ENCODE measurements around the gene TAB2. TPM values are rescaled to one million over a fixed set of nuclear protein-coding genes. Genes with fewer than 3 reads are reported as not detected.

TAB2 gene
- total RNA-seq, 1 experiment from 2014 or later, result 56.2 TPM

- Histone ChIP-seq H3K79me1 (ENCODE audit: insufficient read depth, low read depth, low read length, poor library complexity, severe bottlenecking) (peaks cover 2% of the 10 kb centered on the region), H3K27ac (ENCODE audit: insufficient read length, low read depth, low read length) (no peak overlapping the region), H3K4me1 (ENCODE audit: insufficient read depth, low read length) (no peaks in the 10 kb centered on the region), H3K9me3 (ENCODE audit: control insufficient read depth, low read depth, low read length) (no peaks in the 10 kb centered on the region), H3K23ac (ENCODE audit: insufficient read length, low read depth, low read length) (no peak overlapping the region), H2AFZ (ENCODE audit: low read length) (no peak overlapping the region), H2BK15ac (ENCODE audit: low read depth, low read length) (no peak overlapping the region), H3K79me2 (ENCODE audit: insufficient read depth, low read length) (peaks cover 20% of the 10 kb centered on the region; the same call in 1 of the 2 replicates), H2BK20ac (ENCODE audit: low read depth, low read length, poor library complexity, severe bottlenecking) (no peak overlapping the region), H3K56ac (ENCODE audit: insufficient read length, low read depth, low read length) (no peak overlapping the region), H2BK120ac (ENCODE audit: low read depth, low read length, poor library complexity, severe bottlenecking) (no peak overlapping the region), H3K27me3 (ENCODE audit: insufficient read depth, low read length) (no peaks in the 10 kb centered on the region), H2BK12ac (ENCODE audit: insufficient read length, low read depth, low read length) (no peak overlapping the region), H3K18ac (ENCODE audit: insufficient read length, low read depth, low read length) (no peak overlapping the region), H4K20me1 (ENCODE audit: control insufficient read depth, insufficient read depth, insufficient read length) (no peaks in the 10 kb centered on the region), H3K14ac (ENCODE audit: insufficient read depth, low read length) (no peak overlapping the region), H3K9ac (ENCODE audit: extremely low read depth, insufficient read length, low read length) (peak overlapping the region; percentile 60), H4K8ac (replicated peaks; ENCODE audit: insufficient read length, low read depth, low read length) (no peak overlapping the region), H3T11ph (ENCODE audit: low read length) (no peak overlapping the region), H3K4ac (ENCODE audit: low read depth, low read length) (no peak overlapping the region), H3K23me2 (ENCODE audit: insufficient read length, low read depth, low read length, poor library complexity, severe bottlenecking) (peaks cover 7% of the 10 kb centered on the region), H3K4me2 (ENCODE audit: insufficient read depth, insufficient read length, low read length) (peak overlapping the region; percentile 32), H4K91ac (ENCODE audit: insufficient read length, low read depth, low read length) (no peak overlapping the region), H2BK5ac (ENCODE audit: insufficient read length, low read length) (no peak overlapping the region), H4K5ac (ENCODE audit: insufficient read length, low read depth, low read length) (no peak overlapping the region), H2AK5ac (ENCODE audit: insufficient read length, low read length) (no peak overlapping the region)
- H3K9me3 Mint-ChIP-seq, result no peaks in the 10 kb centered on the region
- H3K4me3 Mint-ChIP-seq, result peak overlapping the region; percentile 91 to 95
- no peak for TF ChIP-seq CTCF (conservative IDR thresholded peaks at IDR 0.05)
- 0 out of 2 replicates have a peak, but pooled peaks cover 3% of the 10 kb centered on the region for H3K27me3 Mint-ChIP-seq (ENCODE audit: low read depth)
- WGBS (ENCODE audit: extremely low coverage, insufficient read length, low lambda C conversion rate), result no CpG with 5 or more reads among the region's 7 CpGs
- H3K4me1 Mint-ChIP-seq, result peaks cover 24 to 26% of the 10 kb centered on the region in 2 experiments
- H3K27ac Mint-ChIP-seq, result peak overlapping the region; percentile 82 to 90 (median 88); a peak in 5 of 7 replicates
- H3K36me3 Mint-ChIP-seq (ENCODE audit: insufficient read depth in 1 of 3, low read depth in 3 of 3), result no peaks in the 10 kb centered on the region
- DNase-seq, result no peak
Observed at GRCh38 chr6:149316108-149316727, 1.3 kb upstream of the TAB2 start.
